GM08714 (cell line): ENCODE measurements around the gene KRI1.
A peak's percentile ranks its signal among the peaks of the same experiment; 100 is the strongest.
"Not testable (repeated sequence)": the region's sequence is repeated elsewhere in the genome, so short reads cannot be mapped to it uniquely, and the experiment has no call there.

Experiments
- H3K4me3 ChIP-seq: fragments of 200-500 bp; sonication (Bioruptor generic); 2 replicates; pipeline ENCODE4 v1.5.1; 2014; ENCODE audit warnings: mild to moderate bottlenecking, low read length, inconsistent platforms
- ZNF274 ChIP-seq: IDR thresholded peaks from 2 replicates; pipeline ENCODE4 v1.6.1; 2012; ENCODE audit warnings: mild to moderate bottlenecking, low read depth, low read length

Gene KRI1

DNA sequence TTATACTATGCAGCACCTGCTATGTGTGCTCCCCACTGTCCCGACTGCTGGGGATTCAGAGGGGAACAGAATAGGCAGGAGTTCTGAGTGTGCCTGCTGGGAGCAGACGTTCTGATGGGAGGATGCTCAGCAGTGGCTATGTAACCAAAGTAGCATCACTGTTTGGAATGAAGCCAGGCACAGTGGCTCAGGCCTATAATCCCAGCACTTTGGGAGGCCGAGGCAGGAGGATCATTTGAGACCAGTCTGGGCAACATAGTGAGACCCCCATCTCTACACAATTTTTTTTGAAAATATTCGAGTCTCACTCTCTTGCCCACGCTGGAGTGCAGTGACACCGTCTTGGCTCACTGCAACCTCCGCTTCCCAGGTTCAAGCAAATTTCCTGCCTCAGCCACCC is 16.1 kb downstream of the KRI1 start:
- no peak for TF ChIP-seq ZNF274
- no peak overlapping the region for H3K4me3 ChIP-seq

- H3K4me3 ChIP-seq = no peak overlapping the region
- no peak for TF ChIP-seq ZNF274
Observed at GRCh38 chr19:10548746-10549276, 17.0 kb downstream of the KRI1 start.

GRCh38 chr19:10546817-10547216 is 19.0 kb downstream of the KRI1 start:
- no peak overlapping the region for H3K4me3 ChIP-seq
- no peak for TF ChIP-seq ZNF274

- peak overlapping the region; percentile 85; the same call in 1 of the 2 replicates for H3K4me3 ChIP-seq
- no peak for TF ChIP-seq ZNF274
Observed at GRCh38 chr19:10544753-10545251, 21.0 kb downstream of the KRI1 start.

DNA sequence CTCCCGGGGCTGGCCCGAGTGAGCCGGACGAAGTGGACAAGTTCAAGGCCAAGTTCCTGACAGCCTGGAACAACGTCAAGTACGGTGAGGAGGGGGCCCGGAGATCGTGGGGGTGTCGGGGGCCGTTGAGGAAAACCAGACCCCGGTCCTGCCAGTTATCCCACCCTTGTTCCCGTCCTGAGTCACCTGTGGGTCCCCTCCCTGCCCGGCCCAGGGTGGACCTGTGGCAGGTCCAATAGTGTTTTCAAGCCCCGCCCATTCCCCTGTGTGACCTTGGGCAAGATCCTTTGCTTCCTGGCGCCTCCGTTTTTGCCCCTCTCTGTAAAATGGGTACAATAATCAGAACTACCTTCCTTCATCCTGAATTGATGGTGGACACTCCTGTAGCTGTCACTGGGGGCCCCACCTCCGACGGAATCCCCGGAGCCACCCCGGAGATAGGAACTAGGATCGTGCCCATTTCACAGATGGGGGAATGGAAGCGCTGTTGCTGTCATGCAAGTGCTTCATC is 21.5 kb downstream of the KRI1 start:
- TF ChIP-seq ZNF274 = no peak
- H3K4me3 ChIP-seq = peak overlapping the region; percentile 85

DNA sequence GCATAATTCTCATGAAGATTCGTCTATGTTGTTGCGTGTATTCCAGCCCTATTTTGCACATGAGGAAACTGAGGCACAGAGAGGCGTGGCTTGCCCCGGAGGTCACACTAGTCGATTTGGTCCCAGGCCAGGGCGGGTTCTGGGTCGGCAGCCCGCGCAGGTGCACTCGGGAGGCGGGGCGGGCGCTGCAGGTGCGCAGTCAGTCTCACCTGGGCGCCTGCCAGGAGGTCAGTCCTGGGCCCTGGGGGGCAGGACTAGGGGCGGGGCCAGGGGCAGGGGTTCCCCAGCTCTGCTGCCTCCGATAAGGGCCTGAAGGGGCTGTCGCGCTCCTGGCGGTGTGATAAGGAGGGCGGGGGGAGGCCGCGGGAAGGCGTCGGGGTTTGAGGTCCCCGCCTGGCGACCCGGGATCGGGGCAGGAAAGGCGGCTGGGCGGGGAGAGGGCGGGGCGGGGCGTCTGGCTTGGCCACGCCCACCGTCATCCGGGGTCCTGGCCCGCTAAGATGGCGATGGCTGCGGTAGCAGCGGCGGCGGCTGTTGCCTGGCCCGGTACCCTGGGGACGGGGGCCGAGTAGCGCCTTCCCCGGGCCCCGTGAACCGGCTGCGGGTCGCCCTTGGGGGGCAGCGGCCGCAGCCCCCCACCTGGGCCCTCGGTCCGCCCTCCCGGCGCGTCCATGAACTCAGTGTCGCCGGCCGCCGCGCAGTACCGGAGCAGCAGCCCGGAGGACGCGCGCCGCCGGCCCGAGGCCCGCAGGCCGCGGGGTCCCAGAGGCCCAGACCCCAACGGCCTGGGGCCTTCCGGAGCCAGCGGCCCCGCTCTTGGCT is 22.2 kb downstream of the KRI1 start, which contains the start of gene ATG4D:
Gene ATG4D (plus strand): TSS at position 485 of the 822 bp plus-strand sequence. CDS start 187 bp downstream, at position 672.
- no peak for TF ChIP-seq ZNF274
- H3K4me3 ChIP-seq = peak within 1 kb of the TSS; percentile 85

- no peak for TF ChIP-seq ZNF274
- no peak overlapping the region; the same call in 1 of the 2 replicates for H3K4me3 ChIP-seq
Observed at GRCh38 chr19:10543059-10543419, 22.8 kb downstream of the KRI1 start.

DNA sequence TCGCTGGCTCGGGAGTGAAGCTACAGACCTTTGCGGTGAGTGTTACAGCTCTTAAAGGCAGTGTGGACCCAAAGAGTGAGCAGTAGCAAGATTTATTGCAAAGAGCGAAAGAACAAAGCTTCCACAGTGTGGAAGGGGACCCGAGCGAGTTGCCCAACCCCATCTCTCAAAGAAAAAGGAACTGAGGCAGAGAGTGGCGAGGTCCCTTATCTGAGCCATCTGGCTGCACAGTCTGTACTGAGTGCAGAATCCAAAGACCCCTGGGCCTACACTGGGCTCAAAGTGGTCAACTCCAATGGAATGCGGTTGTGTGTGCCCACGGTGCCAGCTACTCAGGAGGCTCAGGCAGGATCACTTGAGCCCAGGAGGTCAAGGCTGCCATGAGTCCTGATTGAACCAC is 26.8 kb downstream of the KRI1 start:
- not testable (repeated sequence) for H3K4me3 ChIP-seq

DNA sequence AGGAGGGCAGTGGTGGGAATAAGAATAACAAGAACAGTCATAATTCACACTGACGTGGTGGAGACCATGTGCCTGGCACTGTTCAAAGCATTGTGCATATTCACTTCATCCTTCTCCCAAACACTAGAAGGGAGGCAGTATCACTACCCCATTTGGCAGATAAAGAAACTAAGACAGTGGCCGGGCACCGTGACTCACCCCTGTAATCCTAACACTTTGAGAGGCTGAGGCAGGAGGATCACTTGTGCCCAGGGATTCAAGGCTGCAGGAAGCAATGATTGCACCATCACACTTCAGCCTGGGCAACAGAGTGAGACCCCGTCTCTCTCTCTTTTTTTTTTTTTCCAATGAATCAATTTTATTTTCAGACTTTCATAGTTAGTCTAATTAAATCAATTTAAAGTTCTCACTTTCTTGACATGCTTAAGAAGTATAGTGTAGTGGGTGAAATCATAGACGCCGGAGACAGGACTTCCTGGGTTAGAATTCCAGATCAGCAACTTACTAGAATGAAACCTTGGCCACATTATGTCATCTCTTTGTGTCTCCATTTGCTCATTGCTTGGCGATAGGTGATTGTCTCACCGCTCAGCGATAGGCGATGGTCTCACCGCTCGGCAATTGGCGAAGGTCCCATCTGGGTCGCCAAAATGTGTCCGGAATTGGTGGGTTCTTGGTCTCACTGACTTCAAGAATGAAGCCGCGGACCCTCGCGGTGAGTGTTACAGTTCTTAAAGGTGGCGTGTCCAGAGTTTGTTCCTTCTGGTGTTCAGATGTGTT is 27.4 kb downstream of the KRI1 start:
- no peak overlapping the region for H3K4me3 ChIP-seq
- no peak for TF ChIP-seq ZNF274

DNA sequence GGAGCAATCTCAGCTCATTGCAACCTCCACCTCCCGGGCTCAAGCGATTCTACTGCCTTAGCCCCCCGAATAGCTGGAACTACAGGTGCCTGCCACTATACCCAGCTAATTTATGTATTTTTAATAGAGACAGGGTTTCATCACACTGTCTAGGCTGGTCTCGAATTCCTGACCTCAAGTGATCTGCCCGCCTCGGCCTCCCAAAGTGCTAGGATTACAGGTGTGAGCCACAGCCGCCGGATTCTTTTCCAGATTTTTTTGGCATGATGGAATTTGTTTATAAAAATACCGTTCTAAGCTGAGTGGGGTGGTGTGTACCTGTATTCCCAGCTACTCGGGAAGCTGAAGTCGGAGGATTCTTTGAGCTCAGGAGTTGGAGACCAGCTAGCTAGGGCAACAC is 28.1 kb downstream of the KRI1 start:
- H3K4me3 ChIP-seq = no peak overlapping the region
- no peak for TF ChIP-seq ZNF274

DNA sequence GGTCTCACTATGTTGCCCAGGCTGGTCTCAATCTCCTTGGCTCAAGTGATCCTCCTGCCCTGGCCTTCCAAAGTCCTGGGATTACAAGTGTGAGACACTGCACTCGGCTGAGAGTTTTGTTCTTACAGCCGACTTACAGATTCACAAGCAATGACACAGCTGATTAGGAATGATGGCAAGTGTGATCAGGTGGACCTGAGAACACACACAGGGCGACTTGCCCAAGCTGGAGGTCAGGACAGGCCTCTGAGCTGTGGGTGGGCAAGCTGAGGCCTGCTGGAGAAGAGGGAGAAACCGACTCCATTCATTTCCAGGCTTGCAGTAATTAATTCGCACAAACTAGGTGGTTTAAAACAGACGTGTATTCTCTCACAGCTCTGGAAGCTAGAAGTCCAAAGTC is 30.2 kb downstream of the KRI1 start:
- no peak overlapping the region for H3K4me3 ChIP-seq
- no peak for TF ChIP-seq ZNF274

- TF ChIP-seq ZNF274 = no peak
- no peak overlapping the region for H3K4me3 ChIP-seq
Observed at GRCh38 chr19:10533646-10534386, 32.0 kb downstream of the KRI1 start.

DNA sequence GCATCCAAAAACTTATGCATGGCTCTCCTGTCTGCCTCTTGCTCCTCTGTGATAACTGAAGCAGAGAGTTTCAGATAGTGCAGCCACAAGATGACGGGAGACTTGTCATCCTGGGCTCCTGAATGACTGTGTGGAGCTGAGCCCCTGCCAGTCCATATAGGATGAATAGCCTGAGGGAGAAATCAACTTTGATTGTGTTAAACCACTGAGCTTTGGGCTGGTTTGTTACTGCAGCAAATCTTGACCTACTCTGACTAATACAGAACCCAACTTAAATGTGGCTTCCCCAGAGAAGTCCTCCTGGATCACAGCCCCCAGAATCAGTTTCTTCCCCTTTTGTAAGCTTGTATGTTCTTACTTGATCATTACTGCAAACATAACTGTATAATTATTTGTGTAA is 33.4 kb downstream of the KRI1 start:
- no peak overlapping the region for H3K4me3 ChIP-seq
- no peak for TF ChIP-seq ZNF274

DNA sequence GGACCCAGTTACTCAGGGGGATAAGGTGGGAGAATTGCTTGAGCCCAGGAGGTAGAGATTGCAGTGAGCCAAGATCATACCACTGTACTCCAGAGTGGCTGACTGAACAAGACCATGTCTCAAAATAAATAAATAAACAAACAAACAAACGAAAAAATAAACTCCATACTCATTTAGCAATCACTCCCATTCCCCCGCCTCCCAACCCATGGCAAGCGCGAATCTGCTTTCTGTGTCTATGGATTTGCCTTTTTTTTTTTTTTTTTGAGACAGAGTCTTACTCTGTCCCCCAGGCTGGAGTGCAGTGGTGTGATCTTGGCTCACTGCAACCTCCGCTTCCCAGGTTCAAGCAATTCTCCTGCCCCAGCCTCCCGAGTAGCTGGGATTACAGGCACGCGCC is 38.9 kb downstream of the KRI1 start:
- not testable (repeated sequence) for H3K4me3 ChIP-seq
